Endothelial cell of umbilical vein (primary cell): ENCODE data around the gene CCDC167. TPM values are rescaled to one million over a fixed set of nuclear protein-coding genes. Genes with fewer than 3 reads are reported as not detected.

Experiments used
- BruUV-seq: library from RNA; stranded (reverse); fragments of 400-500 nt; replicated peaks from 2 replicates; lab custom pipeline; 2021; lab: Mats Ljungman, UMichigan
- CTCF ChIA-PET: fragments of 300-600, 350-600 bp; sonication (Branson Sonifier 250); formaldehyde crosslinking; loops from one replicate; lab custom pipeline; 2021; ENCODE audit warnings: antibody characterized with exemption, inconsistent platforms; lab: Charles Lee
- POLR2A ChIA-PET: fragments of 300-600, 350-600 bp; sonication (Branson Sonifier 250); formaldehyde crosslinking; loops from one replicate; lab custom pipeline; 2021; ENCODE audit warnings: antibody characterized with exemption, inconsistent platforms; lab: Charles Lee
- DNase-seq: peaks from one replicate; pipeline ENCODE4 v3.0.0-alpha.2; 2011; ENCODE audit warnings: low read depth, low spot score
- FAIRE-seq: peaks from 2 replicates; lab custom pipeline; 2011; peaks lifted over from hg19 to GRCh38; lab: Jason Lieb, UNC
- H2AFZ ChIP-seq: 2 replicates; pipeline ENCODE4 v1.6.0; 2012; ENCODE audit warnings: low read depth, low read length, control low read depth, inconsistent platforms
- H3K27ac ChIP-seq: 2 replicates; pipeline ENCODE4 v1.5.1; 2011; ENCODE audit warnings: low read depth, mild to moderate bottlenecking, control low read depth, low read length, moderate library complexity; ENCODE audit not compliant: insufficient read depth
- H3K27me3 ChIP-seq, 2 experiments: 2 replicates each; pipeline versions ENCODE4 v1.6.0 to v1.6.1; 2011; ENCODE audit warnings: low read length in 2 of 2, mixed read lengths in 1 of 2; ENCODE audit not compliant: control insufficient read depth in 2 of 2, insufficient read depth in 2 of 2
- H3K36me3 ChIP-seq, 2 experiments: 2 replicates in 1 of 2; 3 replicates in 1 of 2; pipeline ENCODE4 v1.5.1; 2011; ENCODE audit warnings: low read length in 2 of 2, mild to moderate bottlenecking in 1 of 2, moderate library complexity in 1 of 2; ENCODE audit not compliant: control insufficient read depth in 2 of 2, insufficient read depth in 2 of 2; ENCODE audit errors: extremely low read depth in 1 of 2
- H3K4me1 ChIP-seq: 3 replicates; pipeline ENCODE4 v1.5.1; 2011; ENCODE audit warnings: mild to moderate bottlenecking, low read length; ENCODE audit not compliant: control insufficient read depth, insufficient read depth; ENCODE audit errors: extremely low read depth
- H3K4me2 ChIP-seq: 2 replicates; pipeline ENCODE4 v1.6.1; 2011; ENCODE audit warnings: low read length, control low read depth, mixed read lengths; ENCODE audit not compliant: insufficient read depth
- H3K4me3 ChIP-seq, 3 experiments: fragments of 200-600 bp in 1 of 3; sonication (generic), shearing (Covaris generic) in 1 of 3; replicated peaks in 1 of 3; 2 replicates each; pipeline ENCODE4 v1.5.1; 2011 to 2016; ENCODE audit warnings: control low read depth in 3 of 3, low read length in 3 of 3, mild to moderate bottlenecking in 2 of 3, inconsistent platforms in 1 of 3, low read depth in 1 of 3, moderate library complexity in 1 of 3; ENCODE audit not compliant: insufficient read depth in 1 of 3
- H3K79me2 ChIP-seq: 2 replicates; pipeline ENCODE4 v1.6.0; 2012; ENCODE audit warnings: low read length, inconsistent platforms; ENCODE audit not compliant: control insufficient read depth, insufficient read depth
- H3K9ac ChIP-seq: replicated peaks from 2 replicates; pipeline ENCODE3; 2011; ENCODE audit warnings: low read length, control low read depth; ENCODE audit not compliant: insufficient read depth; ENCODE audit errors: extremely low read depth
- H3K9me1 ChIP-seq: replicated peaks from 3 replicates; pipeline ENCODE4 v1.6.0; 2011; ENCODE audit warnings: mild to moderate bottlenecking, low read length; ENCODE audit not compliant: control insufficient read depth, insufficient read depth; ENCODE audit errors: extremely low read depth
- H3K9me3 ChIP-seq: replicated peaks from 2 replicates; pipeline ENCODE4 v1.5.1; 2012; ENCODE audit warnings: low read length, inconsistent platforms; ENCODE audit not compliant: control insufficient read depth, insufficient read depth
- H4K20me1 ChIP-seq: replicated peaks from 2 replicates; pipeline ENCODE3; 2011; ENCODE audit warnings: mild to moderate bottlenecking, low read length; ENCODE audit not compliant: control insufficient read depth, insufficient read depth; ENCODE audit errors: extremely low read depth
- EZH2 ChIP-seq: IDR thresholded peaks from 2 replicates; pipeline ENCODE4 v1.6.1; 2012; ENCODE audit warnings: borderline replicate concordance, low read depth, mild to moderate bottlenecking, moderate library complexity, low read length, inconsistent platforms; ENCODE audit not compliant: severe bottlenecking
- GATA2 ChIP-seq: IDR thresholded peaks from 2 replicates; pipeline ENCODE4 v1.7.0; 2011; ENCODE audit warnings: low read depth, mild to moderate bottlenecking, moderate library complexity, mixed read lengths, low read length; ENCODE audit not compliant: insufficient read length, insufficient read depth
- JUN ChIP-seq: IDR thresholded peaks from 2 replicates; pipeline ENCODE4 v1.6.1; 2011; ENCODE audit warnings: borderline replicate concordance, low read depth; ENCODE audit not compliant: insufficient read length, insufficient read depth
- MYC ChIP-seq: IDR thresholded peaks from one replicate; pipeline ENCODE4 v1.6.1; 2011; ENCODE audit warnings: mild to moderate bottlenecking, low read depth, low read length
- POLR2A ChIP-seq: IDR thresholded peaks from 2 replicates; pipeline ENCODE4 v1.6.1; 2012; ENCODE audit warnings: low read depth, mild to moderate bottlenecking, control low read depth, low read length
- POLR2AphosphoS5 ChIP-seq: IDR thresholded peaks from 2 replicates; pipeline ENCODE4 v1.6.1; 2012; ENCODE audit warnings: low read depth, mild to moderate bottlenecking, control low read depth, low read length, moderate library complexity; ENCODE audit not compliant: insufficient read depth
- dilution Hi-C: fragments of 300-500 bp; cut with MboI; formaldehyde crosslinking; loops from one replicate; pipeline ENCODE4 v1.15.0; 2019; ENCODE audit warnings: low sequenced_read_pairs; ENCODE audit not compliant: extremely low pct_ligation_motif_present
- intact Hi-C: fragments of 100-400 bp; cut with micrococcal nuclease; formaldehyde crosslinking; loops from one replicate; pipeline ENCODE4 v1.10.0; 2022
- polyA plus RNA-seq, 4 experiments: library from polyadenylated mRNA; depleted of rRNA in 3 of 4; stranded (reverse) in 3 of 4; unstranded in 1 of 4; fragments of >200 nt; gene quantifications; 2 replicates each; pipeline versions ENCODE4 v1.2.1 to v1.2.3, GENCODE V29; 2011 to 2012; ENCODE audit warnings: missing spikeins in 1 of 4
- total RNA-seq: library from RNA; stranded (reverse); gene quantifications from 2 replicates; pipeline ENCODE4 v1.2.3, GENCODE V29; 2021
- TF ChIP-seq, protein P1 (sequence below), 2 donors: IDR thresholded peaks; 1 replicate in 1 of 2; 2 replicates in 1 of 2; pipeline ENCODE4 v1.5.1; 2011; ENCODE audit warnings: low read length in 2 of 2, mild to moderate bottlenecking in 2 of 2, moderate library complexity in 2 of 2, control low read depth in 1 of 2, inconsistent platforms in 1 of 2, low read depth in 1 of 2; ENCODE audit not compliant: insufficient read depth in 1 of 2; ENCODE audit errors: extremely low read depth in 1 of 2
- TF ChIP-seq, protein P2 (sequence below): IDR thresholded peaks from 2 replicates; pipeline ENCODE4 v1.6.1; 2011; ENCODE audit not compliant: insufficient read depth, insufficient read length

CCDC167 gene
- total and polyA plus RNA-seq, 2 donors (not counting 3 experiments of a cell fraction or from before 2014, with no cell fraction given), result 46.6 to 105 TPM

DNA sequence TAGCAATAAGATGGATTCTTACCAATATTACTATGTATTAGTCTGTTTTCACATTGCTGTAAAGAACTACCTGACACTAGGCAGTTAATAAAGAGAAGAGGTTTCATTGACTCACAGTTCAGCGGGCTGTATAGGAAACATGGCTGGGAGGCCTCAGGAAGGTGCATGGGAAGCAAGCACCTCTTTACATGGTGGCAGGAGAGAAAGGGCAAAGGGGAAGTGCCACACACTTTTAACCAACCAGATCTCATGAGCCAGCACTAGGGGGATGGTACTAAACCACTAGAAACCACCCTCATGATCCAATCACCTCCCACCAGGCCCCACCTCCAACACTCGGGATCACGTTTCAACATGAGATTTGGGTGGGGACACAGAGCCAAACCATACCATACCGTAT, 40.7 kb upstream of the CCDC167 start:
- H3K27me3 ChIP-seq, result peaks cover 26% of the 10 kb centered on the region in 2 experiments
- no peak overlapping the region for H3K27ac ChIP-seq
- H2AFZ ChIP-seq, result no peak overlapping the region
- POLR2A ChIA-PET, result no interaction called here
- TF ChIP-seq, protein P1, sequence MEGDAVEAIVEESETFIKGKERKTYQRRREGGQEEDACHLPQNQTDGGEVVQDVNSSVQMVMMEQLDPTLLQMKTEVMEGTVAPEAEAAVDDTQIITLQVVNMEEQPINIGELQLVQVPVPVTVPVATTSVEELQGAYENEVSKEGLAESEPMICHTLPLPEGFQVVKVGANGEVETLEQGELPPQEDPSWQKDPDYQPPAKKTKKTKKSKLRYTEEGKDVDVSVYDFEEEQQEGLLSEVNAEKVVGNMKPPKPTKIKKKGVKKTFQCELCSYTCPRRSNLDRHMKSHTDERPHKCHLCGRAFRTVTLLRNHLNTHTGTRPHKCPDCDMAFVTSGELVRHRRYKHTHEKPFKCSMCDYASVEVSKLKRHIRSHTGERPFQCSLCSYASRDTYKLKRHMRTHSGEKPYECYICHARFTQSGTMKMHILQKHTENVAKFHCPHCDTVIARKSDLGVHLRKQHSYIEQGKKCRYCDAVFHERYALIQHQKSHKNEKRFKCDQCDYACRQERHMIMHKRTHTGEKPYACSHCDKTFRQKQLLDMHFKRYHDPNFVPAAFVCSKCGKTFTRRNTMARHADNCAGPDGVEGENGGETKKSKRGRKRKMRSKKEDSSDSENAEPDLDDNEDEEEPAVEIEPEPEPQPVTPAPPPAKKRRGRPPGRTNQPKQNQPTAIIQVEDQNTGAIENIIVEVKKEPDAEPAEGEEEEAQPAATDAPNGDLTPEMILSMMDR (IDR thresholded peaks at IDR 0.05; ENCODE audit: extremely low read depth in 1 of 2, insufficient read depth in 1 of 2, low read depth in 1 of 2, low read length in 2 of 2), result no peak
- TF ChIP-seq POLR2AphosphoS5 (no peak), POLR2A (no peak), JUN (no peak), MYC (no peak), GATA2 (no peak), EZH2 (no peak)
- TF ChIP-seq, protein P2, sequence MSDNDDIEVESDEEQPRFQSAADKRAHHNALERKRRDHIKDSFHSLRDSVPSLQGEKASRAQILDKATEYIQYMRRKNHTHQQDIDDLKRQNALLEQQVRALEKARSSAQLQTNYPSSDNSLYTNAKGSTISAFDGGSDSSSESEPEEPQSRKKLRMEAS, result no peak
- H3K4me2 ChIP-seq, result no peak overlapping the region
- no peak overlapping the region for H3K4me3 ChIP-seq
- CTCF ChIA-PET, result no interaction called here
- H3K9ac ChIP-seq, result no peak overlapping the region
- DNase-seq (no peak), FAIRE-seq (no peak)
- H3K9me3 ChIP-seq, result no peaks in the 10 kb centered on the region
- H3K9me1 ChIP-seq, result no peaks in the 10 kb centered on the region
- intact Hi-C loops (no loop called here), dilution Hi-C loops (no loop called here)
- no TSS peak for BruUV-seq
- H3K4me1 ChIP-seq, result peaks cover 7% of the 10 kb centered on the region
- H3K36me3 ChIP-seq, result no peaks in the 10 kb centered on the region
- H4K20me1 ChIP-seq, result no peaks in the 10 kb centered on the region
- H3K79me2 ChIP-seq, result no peaks in the 10 kb centered on the region
